Measurements from ENCODE around the gene VAPA.

DNA sequence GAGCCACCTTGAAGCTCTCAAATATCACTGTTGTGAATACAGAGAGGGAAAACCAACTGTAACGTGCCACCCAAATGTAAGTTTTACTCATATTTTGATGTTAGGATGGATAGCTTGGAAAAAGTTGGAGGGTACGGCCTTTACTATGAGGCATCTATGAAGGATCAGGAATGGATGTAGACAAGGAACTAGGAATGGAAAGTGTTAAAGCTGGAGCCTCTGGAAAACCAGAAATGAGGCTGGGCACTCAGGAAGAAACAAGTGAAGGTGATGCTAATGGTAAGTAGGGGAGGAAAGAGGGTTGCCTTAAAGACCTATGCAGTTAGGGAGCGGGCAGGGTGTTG is 27.8 kb upstream of the VAPA start:
- TF ChIP-seq CTCF (IDR thresholded peaks at IDR 0.05) (no peak), POLR2A (IDR thresholded peaks at IDR 0.05) (no peak)
